HCT116 (cell line): Measurements from ENCODE around the gene MAP2K6.

Experiments
- CTCF ChIP-seq, 3 experiments: fragments of 200-600 bp in 1 of 3; sonication (generic) in 1 of 3; IDR thresholded peaks in 2 of 3; conservative IDR thresholded peaks in 1 of 3; 2 replicates each; pipeline ENCODE4 v1.5.1; 2012 to 2017; ENCODE audit warnings: low read depth in 2 of 3, low read length in 2 of 3, antibody characterized with exemption in 1 of 3, borderline replicate concordance in 1 of 3, control low read depth in 1 of 3, mild to moderate bottlenecking in 1 of 3, mixed read lengths in 1 of 3, mixed run types in 1 of 3, moderate library complexity in 1 of 3; ENCODE audit not compliant: insufficient read depth in 1 of 3
- FOSL1 ChIP-seq: IDR thresholded peaks from 2 replicates; pipeline ENCODE4 v1.6.1; 2012; ENCODE audit warnings: low read depth
- POLR2A ChIP-seq: IDR thresholded peaks from 2 replicates; pipeline ENCODE4 v1.7.0; 2011; ENCODE audit warnings: borderline replicate concordance; ENCODE audit not compliant: insufficient read depth, insufficient read length; ENCODE audit errors: extremely low read depth
- POLR2AphosphoS5 ChIP-seq: IDR thresholded peaks from 2 replicates; pipeline ENCODE4 v1.6.1; 2011; ENCODE audit warnings: mild to moderate bottlenecking, low read depth, low read length, moderate library complexity

DNA sequence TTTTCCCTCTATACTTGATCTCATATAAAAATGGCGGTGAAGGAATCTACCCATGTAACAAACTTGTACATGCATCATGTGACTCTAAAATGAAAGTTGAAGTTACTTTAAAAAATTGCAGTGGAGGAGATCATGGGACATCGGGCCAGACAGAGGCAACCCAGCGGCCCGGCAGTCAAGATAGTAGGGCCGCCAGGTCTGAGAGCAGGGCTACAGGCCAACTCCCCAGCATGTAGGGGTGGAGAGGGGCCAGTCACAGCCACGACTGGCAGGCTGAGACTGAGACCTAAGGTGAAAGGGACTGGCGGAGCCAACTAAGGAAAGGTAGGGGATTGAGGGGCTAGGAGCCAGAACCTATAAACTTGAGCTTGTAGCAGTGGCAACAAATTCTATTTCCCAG lies 150.9 kb downstream of the MAP2K6 start:
- TF ChIP-seq POLR2A, result no peak
- TF ChIP-seq POLR2AphosphoS5, result no peak
- no peak for TF ChIP-seq CTCF (IDR thresholded peaks at IDR 0.05 in 2 of 3, conservative IDR thresholded peaks at IDR 0.05 in 1 of 3; ENCODE audit: borderline replicate concordance in 1 of 3, insufficient read depth in 1 of 3, low read depth in 2 of 3, low read length in 2 of 3)
- TF ChIP-seq FOSL1, result no peak
